Fibroblast of upper back skin (primary cell): ENCODE results near the gene TRIM69.

Experiments used
- DNase-seq: peaks from one replicate; pipeline ENCODE4 v3.0.0-alpha.2; 2013

Gene TRIM69

GRCh38 chr15:44811337-44811736, 75.0 kb downstream of the TRIM69 start:
- DNase-seq: no peak

- DNase-seq: no peak
Measured at GRCh38 chr15:44812029-44812517, 75.7 kb downstream of the TRIM69 start.

- DNase-seq: no peak
Measured at GRCh38 chr15:44813231-44813630, 76.9 kb downstream of the TRIM69 start.
